GM21576 (cell line): ENCODE measurements around the gene MACROD2.
A peak's percentile ranks its signal among the peaks of the same experiment; 100 is the strongest.

Experiments used
- ATAC-seq: cut with Tn5 transposase; IDR thresholded peaks from one replicate; pipeline ENCODE4 v1.9.1; 2021; ENCODE audit warnings: mild to moderate bottlenecking, moderate library complexity; ENCODE audit not compliant: unreplicated experiment

The MACROD2 gene

DNA sequence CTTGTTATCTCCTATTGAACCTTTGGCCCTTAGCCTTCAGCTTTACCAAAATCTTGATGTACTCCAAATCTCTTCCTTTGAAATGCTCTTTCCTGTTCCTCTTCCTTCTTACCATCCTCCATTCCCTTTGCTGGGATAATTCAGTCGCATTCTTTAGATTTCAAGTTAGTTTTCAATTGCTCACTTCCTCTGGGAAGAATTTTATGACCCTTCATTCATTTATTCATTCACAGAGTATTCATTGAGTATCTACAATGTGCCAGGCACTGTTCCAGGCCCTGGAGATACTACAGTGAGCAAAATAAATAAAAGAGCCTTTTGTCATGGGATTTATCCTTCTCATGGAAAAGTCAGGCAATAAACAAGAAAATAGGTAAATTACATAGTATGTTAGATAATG lies 890.3 kb downstream of the MACROD2 start:
- ATAC-seq = no peak

DNA sequence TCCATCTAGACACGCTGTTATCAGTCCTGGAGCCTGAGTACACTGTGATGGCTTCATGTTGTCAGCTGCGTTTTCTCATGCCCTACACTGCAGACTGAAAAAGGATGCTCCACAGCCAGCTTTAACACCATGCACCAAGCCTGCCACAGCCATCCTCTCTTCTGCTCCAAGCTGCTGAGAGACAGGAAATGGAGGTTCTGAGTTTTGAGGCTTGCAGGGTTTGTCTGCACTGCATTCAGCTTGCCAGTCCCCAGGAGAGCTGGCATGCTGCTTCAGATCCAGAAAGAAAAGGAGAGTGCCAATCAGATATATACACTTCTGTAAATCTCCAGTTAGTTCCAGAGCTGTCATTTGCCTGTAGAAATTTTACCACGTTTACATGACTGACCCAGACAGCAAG lies 892.8 kb downstream of the MACROD2 start:
- no peak for ATAC-seq

DNA sequence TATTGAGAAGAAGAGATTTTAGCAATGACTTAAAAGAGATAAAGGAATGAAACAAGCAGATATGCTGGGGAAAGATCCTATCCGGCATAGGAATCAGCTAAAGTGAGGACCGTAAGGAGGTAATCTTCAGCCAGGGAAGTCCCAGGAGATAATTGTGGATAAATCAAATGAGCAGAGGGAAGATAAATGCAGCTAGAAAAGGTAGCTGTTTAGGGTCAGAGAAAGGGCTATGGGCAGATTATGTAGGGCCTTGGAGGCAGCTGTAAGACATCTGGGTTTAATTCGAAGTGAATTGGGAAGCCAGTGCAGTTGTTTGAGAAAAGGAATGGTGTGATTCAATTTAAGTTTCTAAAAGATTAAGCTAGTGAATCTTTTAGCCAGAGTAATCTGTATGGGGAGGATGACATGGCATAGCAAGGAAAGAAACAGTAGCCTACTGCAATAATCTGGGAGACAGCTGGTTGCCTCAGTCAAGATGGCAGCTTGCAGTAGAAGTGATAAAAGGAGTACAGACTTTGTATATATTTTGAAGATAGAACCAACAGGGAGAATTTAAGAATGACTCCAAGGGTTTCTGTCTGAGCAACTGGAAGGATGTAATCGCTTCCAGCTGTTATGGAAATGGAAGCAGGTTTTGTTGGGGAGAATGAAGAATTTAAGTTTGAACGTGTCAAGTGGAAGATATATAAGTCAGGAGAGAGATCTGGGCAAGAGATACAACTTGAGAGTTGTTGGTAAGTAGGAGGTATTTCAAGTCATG lies 894.4 kb downstream of the MACROD2 start:
- ATAC-seq = no peak

DNA sequence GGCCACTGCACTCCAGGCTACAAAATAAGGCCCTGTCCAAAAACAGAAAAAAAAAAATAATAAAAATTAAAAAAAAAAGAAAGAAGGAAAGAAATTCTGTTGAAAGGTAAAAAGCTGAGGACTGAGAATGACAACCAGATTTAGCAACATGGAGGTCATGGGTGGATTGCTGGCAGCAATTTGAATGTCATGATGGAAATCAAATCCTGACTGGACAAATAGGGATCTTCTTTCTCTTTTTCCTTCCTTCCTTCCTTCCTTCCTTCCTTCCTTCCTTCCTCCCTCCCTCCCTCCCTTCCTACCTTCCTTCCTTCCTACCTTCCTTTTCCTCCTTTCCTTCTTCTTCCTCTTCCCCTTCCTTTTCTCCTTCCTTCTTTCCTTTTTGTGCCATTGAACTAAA lies 895.4 kb downstream of the MACROD2 start:
- no peak for ATAC-seq

DNA sequence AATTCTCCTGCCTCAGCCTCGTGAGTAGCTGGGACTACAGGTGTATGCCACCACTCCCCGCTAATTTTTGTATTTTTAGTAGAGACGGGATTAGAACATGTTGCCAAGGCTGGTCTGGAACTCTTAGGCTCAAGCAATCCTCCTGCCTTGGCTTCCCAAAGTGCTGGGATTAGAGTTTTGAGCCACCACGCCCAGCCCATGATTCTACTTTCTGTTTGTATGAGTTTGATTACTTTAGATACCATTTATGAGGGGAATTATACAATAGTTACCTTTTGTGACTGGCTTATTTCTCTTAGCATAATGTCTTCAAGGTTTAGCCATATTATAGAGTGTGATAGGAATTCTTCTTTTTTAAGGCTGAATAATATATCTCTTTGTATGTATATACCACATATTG lies 897.5 kb downstream of the MACROD2 start:
- ATAC-seq = no peak

DNA sequence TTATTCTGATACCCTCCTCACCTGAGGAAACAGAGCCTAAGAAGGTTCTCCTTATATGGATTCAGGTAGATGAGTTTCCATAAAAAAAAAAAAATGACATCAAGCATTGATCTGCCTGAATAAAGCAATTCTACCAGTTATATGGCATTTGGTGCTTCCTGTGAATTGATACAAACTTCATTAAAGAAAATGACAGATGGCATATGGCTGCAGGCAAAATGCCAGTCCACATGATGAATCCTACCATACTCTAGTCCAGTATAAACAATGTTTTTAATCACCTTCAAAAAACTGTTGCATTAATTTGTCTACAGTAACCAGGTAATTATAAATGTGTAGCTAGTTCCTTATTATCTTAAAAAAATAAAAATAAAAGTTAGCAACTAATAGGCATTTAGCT lies 901.3 kb downstream of the MACROD2 start:
- no peak for ATAC-seq

DNA sequence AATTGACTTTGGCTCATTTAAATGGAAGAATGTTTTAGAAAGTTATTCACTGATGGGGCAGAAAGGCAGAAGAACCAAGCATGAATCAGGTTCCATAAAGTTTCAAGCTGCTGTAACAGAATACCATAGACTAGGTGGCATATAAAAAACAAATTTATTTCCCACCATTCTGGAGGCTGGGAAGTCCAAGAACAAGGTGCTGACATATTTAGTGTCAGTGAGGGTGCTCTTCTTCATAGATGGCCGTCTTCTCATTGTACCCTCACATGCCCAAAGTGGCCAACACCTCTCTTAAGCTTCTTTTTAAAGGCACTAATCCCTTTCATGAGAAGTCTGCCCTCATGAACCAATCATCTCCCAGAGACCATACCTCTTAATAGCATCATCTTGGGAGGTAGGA lies 902.3 kb downstream of the MACROD2 start:
- no peak for ATAC-seq

DNA sequence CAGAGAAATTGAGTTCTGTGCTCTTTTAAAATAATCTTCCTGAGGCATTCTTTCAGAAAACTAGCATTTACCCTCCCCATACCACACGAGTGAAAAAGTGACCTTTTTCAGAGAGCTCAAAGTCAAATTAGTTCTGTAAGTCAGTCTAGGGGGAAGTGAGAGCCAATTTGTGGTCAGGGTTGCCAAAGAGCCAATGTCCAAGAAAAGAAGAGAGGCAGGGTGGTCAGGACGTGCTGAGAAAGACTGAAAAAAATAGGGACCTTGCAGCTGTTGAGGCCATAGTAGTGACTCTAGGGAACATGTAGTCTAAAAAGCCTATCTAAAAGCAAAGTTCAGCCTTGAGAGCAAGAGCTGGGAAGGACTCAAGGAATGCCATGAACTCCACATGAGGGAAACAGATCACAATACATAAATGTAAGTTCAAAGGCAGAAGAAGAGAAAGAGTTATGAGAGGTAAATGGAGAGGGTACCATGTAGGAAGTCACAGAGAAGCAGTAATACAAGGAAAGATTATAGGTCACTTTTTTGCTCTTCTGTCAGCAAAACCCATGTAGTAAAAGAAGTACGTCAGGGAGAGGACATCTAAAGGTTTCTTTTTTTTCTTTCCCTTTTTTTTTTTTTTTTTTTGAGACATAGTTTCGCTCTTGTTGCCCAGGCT lies 907.2 kb downstream of the MACROD2 start:
- ATAC-seq = peak; percentile 97

DNA sequence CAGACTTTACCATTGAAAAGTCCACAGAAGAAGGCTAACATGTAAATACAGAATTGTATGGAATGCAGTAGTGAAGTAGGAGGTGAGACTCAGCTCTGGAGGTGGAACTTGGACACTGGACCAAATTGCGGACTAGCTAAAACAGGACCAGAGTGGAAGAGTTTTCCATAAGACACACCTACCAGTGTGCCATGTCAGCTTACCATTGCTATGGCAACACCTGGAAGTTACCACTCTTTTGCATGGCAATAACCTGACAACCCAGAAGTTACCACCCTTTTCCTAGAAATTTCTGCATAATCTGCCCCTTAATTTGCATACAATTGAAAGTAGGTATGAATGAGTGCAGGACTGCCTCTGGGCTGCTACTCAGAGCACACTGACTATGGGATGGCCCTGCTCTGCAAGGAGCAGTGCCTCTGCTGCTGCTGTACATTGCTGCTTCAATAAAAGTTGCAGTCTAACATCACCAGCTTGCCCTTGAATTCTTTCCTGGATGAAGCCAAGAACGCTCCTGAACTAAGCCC lies 911.7 kb downstream of the MACROD2 start:
- no peak for ATAC-seq

DNA sequence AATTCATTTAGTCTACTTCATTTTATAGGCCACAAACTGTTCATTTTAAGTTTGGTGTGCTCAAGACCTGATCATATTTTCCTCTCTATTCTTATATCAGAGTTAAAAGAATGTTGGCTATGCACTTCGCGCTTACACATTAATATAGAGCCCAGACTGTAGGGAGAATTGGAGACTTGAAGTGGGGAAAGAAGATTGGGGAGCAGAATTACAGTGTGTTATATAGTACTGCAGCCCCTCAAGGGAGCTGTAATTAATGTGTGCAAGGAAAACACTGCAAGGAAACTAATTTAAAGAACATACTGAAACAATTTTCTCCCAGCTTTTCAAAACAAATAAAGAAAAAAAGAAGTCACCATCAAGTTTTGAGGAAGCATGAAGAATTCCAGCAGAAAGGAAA lies 914.8 kb downstream of the MACROD2 start:
- no peak for ATAC-seq

DNA sequence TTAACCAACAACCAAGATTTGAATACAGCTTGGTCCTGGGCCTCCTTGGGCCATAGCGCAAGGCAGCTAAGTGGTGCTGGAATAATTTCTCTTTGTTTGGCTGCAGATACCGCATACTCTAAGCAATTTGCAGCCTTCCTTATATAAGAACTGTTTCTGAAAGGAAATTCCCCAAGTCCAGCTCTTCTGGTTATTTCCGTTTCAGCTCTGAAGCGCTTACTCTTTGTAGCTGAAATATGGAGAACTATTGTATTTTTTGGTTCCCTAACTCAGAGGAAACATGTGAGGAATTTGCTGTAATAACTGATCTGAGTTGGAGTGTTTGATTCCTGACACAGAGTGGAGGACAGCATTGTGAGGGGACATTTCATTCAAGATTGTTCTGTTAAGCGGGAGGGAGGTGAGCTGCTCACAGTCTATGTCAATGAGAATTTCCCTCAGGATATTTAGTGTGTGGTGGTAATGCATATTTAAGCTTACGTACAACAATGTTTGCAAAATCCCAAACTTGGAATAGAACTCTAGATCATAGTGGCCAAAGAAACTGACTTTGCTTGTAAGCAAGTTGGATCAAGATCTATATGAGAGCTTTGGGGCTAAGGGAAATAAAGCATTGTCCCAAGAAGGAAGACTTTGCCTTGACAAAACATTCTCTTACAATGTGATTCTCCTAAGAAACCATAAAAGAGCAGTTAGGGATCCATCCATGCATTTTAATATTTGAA lies 918.7 kb downstream of the MACROD2 start:
- no peak for ATAC-seq

DNA sequence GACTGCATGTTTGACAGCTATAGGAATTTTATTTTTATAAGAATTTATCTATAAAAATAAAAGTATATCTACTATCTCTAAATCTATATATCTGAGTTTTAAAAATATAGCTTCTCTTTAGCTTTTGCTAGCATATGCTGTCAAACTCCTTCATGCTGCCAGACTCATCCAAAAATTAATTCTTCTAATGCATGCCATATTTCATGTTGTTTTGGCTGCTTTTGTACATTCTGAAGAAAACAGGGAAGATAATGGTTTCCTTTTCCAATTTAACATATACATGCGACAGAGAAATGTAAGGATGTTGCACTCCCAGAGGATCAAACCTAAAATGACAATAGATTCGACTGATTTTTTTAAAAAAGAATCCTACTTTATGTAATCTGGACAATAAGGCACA lies 919.3 kb downstream of the MACROD2 start:
- ATAC-seq = no peak

DNA sequence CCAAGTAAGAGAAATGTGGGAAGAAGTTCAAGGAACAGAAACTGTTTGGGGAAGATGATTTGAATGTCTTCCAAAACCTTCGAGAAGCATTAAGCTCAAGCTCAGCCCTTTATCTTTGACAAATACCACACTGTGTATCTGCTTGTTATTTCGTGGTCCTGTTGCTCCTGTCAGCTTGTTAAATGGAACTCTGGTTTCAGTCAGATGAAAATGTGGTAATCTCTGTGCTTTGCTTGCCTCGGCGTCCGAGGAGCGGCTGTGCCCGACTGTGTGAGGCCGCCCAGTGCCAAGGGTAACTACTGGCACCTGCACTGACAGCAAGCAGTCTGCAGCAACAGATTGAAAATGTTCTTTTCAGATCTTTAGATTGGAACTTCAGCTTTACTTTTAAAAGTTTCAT lies 920.0 kb downstream of the MACROD2 start:
- ATAC-seq = no peak

DNA sequence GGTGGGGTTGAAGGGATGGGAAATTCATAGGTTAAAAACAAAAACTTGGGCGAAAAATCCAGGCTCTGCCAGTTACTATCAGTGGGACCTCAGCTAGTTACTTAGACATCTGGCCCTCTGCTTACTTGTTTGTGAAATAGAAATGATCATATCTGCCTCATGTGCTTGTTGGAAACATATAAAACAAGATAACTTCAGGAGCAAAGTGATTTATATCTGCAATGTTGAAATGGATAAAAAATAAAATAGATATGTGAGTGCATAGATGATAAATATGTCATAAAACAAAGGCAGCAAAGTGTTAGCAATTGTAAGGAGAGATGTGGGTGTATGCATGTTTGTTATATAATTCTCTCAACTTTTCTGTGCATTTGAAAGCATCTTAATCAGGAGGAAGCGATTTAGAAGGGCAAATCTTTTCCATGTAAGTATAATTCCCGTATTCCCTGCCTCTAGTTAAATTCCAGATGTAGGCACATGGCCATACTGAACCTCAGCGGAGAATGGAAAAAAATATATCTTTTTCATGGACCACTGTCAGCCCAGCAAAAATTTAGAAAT lies 921.1 kb downstream of the MACROD2 start:
- no peak for ATAC-seq

DNA sequence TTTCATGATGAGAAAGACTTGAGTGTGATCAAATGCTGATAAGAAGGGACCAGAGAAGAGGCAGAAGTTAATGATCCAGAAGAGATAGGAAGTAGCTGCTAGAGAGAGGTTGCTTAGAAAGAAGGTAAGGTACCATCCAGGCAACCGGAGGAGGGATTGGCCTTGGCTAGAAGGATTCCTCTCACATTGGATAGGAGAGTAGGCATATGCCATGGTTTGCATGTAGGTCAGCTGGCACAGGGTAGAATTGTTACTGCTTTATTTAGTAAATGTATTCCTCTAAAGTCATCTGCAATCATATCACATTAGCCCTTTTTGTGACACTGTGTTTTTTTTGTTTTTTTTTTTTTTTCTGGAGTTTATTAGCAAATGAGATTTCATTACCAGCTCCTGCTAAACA lies 923.0 kb downstream of the MACROD2 start:
- ATAC-seq = no peak

DNA sequence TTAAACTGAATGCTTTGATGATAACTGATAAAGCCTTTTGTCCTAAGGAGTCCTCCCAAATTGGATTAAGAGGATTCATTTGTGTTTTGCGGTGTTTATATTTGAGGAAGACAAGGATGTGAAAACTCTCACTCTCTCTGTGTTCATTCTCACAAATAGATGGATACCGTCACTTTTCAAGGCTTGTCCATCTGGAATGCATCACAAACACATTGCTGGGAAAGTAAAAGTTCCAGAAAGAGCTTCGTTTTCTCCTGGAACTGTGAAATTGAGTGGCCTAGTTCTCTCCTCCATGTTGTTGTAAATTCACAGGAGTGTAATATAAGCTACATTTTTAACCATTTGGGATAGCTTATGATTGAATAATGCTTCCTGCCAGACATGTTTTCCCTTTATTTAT lies 923.7 kb downstream of the MACROD2 start:
- no peak for ATAC-seq

DNA sequence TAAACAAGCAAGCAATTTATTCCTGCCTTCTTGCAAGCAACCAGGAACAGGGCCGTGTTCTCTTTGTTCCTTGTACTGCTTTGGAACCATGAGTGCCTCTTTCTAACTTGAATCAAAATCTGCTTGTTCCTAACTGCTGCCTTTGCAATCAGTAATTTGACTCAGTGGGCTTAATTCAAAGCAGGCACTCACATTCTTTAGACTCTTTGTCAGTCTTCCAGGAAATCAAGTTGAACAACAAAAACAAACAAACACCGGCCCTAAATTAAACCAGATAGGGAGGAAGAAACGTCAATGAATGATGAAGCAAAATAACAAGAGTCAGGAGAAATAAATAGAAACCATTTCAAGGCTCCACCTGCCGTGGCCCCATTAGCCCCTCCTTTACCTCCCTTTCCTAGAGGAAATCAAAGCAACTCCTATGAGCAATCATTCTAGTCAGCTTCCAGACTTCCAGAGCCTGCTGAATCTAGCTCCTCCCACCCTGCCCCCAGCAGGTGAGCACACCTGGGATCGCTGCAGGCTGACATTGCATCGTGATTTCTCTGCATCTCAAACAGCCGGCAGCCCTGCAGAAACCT lies 924.3 kb downstream of the MACROD2 start:
- ATAC-seq = no peak

DNA sequence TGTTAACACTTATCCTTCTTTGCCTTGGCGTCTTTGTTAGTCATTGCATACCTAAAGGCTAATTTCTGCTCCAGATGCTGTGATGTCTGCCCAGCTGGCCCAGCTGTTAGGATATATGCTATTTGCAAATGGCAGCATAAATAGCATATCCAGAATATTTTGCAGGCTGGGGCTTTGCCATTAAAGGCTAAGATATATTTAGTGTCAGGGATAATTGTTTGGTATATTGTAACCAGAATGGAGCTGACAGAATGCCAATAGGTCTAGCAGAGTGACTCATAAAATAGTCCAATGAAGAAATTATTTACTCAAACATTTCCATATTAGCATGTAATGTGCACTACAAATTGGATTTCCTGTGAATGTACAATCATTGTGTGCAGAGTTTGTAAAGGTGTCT lies 926.2 kb downstream of the MACROD2 start:
- no peak for ATAC-seq

DNA sequence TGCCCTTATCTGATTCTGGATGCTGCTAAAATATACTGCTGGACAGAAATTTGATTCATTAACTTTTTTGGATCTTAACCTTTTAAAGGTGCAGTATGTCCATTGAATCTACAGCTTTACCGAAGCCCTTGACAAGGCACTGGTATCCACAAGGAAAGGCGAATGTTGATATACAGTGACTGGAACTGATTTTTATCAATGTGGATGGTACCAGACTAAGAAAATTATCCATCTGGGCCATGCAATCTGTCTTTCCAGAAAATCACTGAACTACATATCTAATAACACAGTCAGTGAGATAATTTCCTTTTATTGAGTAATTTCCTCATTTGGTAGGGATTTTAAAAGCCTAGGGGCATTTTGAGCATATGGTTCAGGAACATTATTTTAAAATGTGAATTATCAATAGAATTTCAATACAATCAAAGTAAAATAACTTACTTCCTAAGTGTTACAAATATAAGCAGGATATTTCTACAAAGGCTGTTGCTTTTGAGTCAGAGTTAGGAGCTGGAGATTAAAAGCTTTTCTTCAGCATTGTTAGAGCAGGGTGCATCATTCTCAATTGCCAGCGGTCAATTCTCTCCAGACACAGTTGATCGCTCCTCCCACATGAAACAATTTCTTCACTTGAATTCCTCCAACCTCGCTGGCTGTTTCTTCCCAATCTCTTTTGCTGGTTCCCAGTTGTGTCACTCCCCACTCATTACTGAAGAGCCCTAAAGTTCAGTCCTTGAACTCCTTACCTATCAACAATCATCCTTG lies 927.4 kb downstream of the MACROD2 start:
- ATAC-seq = no peak

DNA sequence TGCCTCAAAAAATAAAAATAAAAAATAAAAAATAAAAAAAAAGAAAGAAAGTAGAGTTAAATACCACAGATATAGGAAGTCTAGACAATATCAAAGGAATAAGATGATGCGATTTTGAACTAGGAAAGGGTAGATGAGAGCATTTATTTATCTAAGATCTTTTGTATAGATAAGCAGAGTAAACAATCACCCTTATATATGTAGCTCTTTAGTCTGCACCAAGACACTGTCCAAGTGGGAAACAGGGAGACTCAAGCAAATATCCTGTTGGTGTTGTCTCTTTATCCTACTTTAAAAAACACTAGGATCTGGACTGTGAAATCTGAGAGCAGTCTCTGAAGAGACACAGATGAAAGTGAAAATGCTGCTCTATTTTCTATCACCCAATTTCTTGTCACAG lies 929.1 kb downstream of the MACROD2 start:
- no peak for ATAC-seq
